Measurements from ENCODE around the gene TBXAS1. TPM values are rescaled to one million over a fixed set of nuclear protein-coding genes. Genes with fewer than 3 reads are reported as not detected.

The TBXAS1 gene
- total RNA-seq, 1 donor from 2014 or later = 0.26 TPM

DNA sequence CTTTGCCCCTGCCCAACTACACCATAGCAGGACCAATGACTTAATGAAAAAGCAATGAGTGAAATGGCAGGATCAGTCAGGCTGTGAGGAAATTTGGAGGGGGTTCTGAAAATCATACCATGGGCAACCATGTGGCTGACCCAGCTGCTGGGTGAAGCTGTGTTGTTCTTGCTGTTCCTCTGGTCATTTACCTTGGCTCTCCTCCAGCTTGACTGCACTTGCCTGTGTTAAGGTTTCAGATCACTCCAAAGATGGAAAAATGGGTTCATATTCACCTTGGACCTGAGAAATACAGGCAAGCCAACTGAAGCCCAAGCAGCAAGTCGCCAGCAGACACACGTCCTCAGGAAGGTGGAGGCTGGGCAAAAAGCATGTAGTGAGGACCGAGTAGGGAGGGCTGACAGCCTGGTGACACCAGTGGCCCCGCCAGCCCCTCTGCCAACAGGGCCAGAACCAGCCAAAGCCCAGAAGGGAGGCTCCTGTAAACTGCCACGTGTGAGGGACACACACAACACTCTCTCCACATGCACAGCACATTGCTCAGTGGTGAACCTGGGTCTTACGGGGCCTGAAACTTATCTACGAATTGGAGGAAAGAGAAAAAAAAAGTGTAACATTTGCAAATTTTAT lies 193.6 kb downstream of the TBXAS1 start:
- no peak for FAIRE-seq
- no peak for DNase-seq (ENCODE audit: low read depth)
- no peaks in the 10 kb centered on the region for H3K27me3 ChIP-seq (ENCODE audit: control insufficient read depth, insufficient read depth, low read length)
- TF ChIP-seq, protein P1, sequence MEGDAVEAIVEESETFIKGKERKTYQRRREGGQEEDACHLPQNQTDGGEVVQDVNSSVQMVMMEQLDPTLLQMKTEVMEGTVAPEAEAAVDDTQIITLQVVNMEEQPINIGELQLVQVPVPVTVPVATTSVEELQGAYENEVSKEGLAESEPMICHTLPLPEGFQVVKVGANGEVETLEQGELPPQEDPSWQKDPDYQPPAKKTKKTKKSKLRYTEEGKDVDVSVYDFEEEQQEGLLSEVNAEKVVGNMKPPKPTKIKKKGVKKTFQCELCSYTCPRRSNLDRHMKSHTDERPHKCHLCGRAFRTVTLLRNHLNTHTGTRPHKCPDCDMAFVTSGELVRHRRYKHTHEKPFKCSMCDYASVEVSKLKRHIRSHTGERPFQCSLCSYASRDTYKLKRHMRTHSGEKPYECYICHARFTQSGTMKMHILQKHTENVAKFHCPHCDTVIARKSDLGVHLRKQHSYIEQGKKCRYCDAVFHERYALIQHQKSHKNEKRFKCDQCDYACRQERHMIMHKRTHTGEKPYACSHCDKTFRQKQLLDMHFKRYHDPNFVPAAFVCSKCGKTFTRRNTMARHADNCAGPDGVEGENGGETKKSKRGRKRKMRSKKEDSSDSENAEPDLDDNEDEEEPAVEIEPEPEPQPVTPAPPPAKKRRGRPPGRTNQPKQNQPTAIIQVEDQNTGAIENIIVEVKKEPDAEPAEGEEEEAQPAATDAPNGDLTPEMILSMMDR (IDR thresholded peaks at IDR 0.05; ENCODE audit: insufficient read depth, low read length, severe bottlenecking) = no peak
- no peak overlapping the region for H3K4me3 ChIP-seq (ENCODE audit: low read depth, low read length)
- peaks cover 1% of the 10 kb centered on the region for H3K36me3 ChIP-seq (ENCODE audit: control insufficient read depth, insufficient read depth, low read length)

DNA sequence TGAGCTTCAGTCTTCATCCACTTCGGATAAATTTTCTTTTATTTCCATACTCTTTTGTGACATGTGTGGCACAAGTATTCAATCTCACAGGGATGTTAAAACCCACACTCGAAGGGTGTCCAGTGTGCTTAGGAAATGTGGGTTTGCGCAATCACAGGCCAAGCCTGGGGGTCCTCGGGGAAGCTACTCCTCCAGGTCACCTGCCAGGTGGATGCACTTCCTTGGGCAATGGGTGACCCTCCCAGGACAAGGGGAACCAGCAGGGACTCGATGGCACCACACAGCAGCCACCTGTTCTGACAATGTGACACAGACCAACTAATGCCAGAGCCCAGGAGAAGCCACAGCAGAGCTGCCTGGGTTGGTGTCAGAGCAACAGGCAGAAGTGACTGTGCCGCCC lies 194.7 kb downstream of the TBXAS1 start:
- H3K27me3 ChIP-seq (ENCODE audit: control insufficient read depth, insufficient read depth, low read length) = no peaks in the 10 kb centered on the region
- H3K36me3 ChIP-seq (ENCODE audit: control insufficient read depth, insufficient read depth, low read length) = peaks cover 1% of the 10 kb centered on the region
- no peak for DNase-seq (ENCODE audit: low read depth)
- no peak overlapping the region for H3K4me3 ChIP-seq (ENCODE audit: low read depth, low read length)
- TF ChIP-seq, protein P1 (IDR thresholded peaks at IDR 0.05; ENCODE audit: insufficient read depth, low read length, severe bottlenecking) = no peak
- no peak for FAIRE-seq

DNA sequence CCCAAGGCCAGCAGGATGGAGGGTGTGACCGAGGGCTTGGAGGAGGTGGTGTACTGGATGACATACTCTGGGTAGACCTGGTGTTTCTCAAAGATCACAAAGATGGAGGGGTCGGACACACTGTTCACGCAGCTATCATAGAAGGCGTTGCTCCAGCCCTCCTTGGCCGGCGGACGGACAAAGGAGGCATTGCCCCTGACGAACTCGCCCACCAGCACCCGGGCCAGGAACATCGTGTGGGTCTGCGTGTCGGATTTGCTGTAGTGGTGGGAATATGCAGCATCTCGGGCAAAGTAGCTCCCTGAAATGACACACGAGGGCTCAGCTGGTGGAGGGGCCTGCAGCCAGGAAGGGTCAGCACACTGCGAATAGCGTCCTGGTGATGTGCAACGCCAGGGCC lies 195.5 kb downstream of the TBXAS1 start:
- H3K27me3 ChIP-seq (ENCODE audit: control insufficient read depth, insufficient read depth, low read length) = no peaks in the 10 kb centered on the region
- FAIRE-seq = no peak
- no peak overlapping the region for H3K4me3 ChIP-seq (ENCODE audit: low read depth, low read length)
- peaks cover 1% of the 10 kb centered on the region for H3K36me3 ChIP-seq (ENCODE audit: control insufficient read depth, insufficient read depth, low read length)
- DNase-seq (ENCODE audit: low read depth) = no peak
- TF ChIP-seq, protein P1 (IDR thresholded peaks at IDR 0.05; ENCODE audit: insufficient read depth, low read length, severe bottlenecking) = no peak

DNA sequence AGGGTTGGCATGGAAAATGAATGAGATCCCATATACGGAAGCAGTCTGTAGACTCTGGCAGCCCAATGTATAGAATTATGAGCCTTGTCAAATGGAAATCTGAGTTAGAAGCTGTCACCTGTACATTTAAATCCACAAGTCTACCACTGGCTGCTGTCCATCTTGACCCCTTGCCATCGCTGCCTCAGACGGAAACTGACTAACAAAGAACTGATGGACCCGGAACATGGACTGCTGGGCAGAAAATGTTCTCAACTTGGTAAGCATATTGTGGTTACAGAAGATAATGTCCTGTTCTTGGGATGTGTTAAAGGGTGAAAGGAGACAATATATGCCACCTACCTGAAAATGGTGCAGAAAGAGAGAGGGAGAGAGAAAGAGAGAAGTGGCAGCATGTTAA lies 196.2 kb downstream of the TBXAS1 start:
- no peak for DNase-seq (ENCODE audit: low read depth)
- H3K36me3 ChIP-seq (ENCODE audit: control insufficient read depth, insufficient read depth, low read length) = peaks cover 1% of the 10 kb centered on the region
- no peak overlapping the region for H3K4me3 ChIP-seq (ENCODE audit: low read depth, low read length)
- FAIRE-seq = no peak
- no peaks in the 10 kb centered on the region for H3K27me3 ChIP-seq (ENCODE audit: control insufficient read depth, insufficient read depth, low read length)
- TF ChIP-seq, protein P1 (IDR thresholded peaks at IDR 0.05; ENCODE audit: insufficient read depth, low read length, severe bottlenecking) = no peak

DNA sequence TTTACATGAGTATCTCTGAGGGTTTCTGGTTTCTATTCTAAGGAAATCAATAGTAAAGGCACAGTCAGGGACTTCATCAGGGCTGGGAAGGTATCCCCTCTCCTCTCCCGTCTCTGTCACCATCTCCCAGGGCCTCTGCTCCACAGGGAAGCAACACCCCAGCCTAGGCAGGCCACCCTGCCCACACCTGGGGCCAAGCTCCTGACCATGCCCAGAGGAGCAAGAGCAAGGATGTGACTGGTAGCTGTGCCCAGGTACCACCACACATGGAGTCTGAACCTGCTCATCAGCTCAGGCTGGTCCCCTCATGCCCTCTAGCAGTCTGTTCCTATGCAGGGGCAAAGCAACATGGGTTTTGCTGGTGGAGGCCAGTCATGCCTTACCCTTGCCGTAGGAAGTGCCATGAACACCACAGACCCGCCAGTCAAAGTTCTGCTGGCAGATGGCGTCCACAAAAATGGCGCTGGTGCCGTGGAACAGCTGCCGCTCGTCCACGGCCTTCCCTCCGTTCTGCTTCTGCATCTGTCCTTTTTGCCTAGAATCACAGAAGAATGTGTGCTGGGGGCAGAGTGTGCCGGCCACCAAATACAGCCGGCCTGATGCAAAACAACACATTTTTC lies 196.9 kb downstream of the TBXAS1 start:
- FAIRE-seq (no peak), DNase-seq (ENCODE audit: low read depth) (no peak)
- TF ChIP-seq, protein P1 (IDR thresholded peaks at IDR 0.05; ENCODE audit: insufficient read depth, low read length, severe bottlenecking) = no peak
- H3K36me3 ChIP-seq (ENCODE audit: control insufficient read depth, insufficient read depth, low read length) = peaks cover 1% of the 10 kb centered on the region
- no peak overlapping the region for H3K4me3 ChIP-seq (ENCODE audit: low read depth, low read length)
- no peaks in the 10 kb centered on the region for H3K27me3 ChIP-seq (ENCODE audit: control insufficient read depth, insufficient read depth, low read length)

DNA sequence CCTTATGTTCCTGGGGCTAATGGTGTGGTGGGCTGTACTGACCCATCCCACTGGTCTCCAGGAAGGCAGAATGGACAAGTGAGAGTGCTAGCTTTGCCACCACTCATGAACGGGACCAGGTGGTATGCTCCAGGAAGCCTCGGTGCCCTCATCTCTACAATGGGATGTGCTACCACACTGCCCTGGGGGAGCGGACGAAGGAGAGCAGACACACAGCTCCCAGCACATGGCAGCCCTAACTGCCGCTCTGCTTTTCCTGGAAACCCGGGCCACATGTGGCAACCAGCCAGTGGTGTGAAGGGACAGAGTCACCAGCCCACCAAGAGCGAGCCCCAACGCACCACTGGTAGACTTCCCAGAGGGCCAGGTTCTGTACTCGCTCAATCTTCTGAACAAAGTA lies 197.9 kb downstream of the TBXAS1 start:
- Histone ChIP-seq H3K4me3 (ENCODE audit: low read depth, low read length) (no peak overlapping the region), H3K36me3 (ENCODE audit: control insufficient read depth, insufficient read depth, low read length) (peaks cover 1% of the 10 kb centered on the region), H3K27me3 (ENCODE audit: control insufficient read depth, insufficient read depth, low read length) (no peaks in the 10 kb centered on the region)
- DNase-seq (ENCODE audit: low read depth) = no peak
- TF ChIP-seq, protein P1 (IDR thresholded peaks at IDR 0.05; ENCODE audit: insufficient read depth, low read length, severe bottlenecking) = no peak
- FAIRE-seq = no peak

Data from bronchial epithelial cell (primary cell).